AG10803 (cell line): ENCODE results near the gene GPSM1.

ENCODE experiments used
- DNase-seq: peaks from one replicate; pipeline ENCODE4 v3.0.0; 2010; ENCODE audit warnings: low read depth
- H3K4me3 ChIP-seq: 2 replicates; pipeline ENCODE4 v1.5.1; 2011; ENCODE audit warnings: mild to moderate bottlenecking, low read length, control low read depth
- TF ChIP-seq, protein P1 (sequence below): conservative IDR thresholded peaks from 2 replicates; pipeline ENCODE4 v1.5.1; 2011; ENCODE audit warnings: mild to moderate bottlenecking, low read length, control low read depth, inconsistent platforms

Gene GPSM1

DNA sequence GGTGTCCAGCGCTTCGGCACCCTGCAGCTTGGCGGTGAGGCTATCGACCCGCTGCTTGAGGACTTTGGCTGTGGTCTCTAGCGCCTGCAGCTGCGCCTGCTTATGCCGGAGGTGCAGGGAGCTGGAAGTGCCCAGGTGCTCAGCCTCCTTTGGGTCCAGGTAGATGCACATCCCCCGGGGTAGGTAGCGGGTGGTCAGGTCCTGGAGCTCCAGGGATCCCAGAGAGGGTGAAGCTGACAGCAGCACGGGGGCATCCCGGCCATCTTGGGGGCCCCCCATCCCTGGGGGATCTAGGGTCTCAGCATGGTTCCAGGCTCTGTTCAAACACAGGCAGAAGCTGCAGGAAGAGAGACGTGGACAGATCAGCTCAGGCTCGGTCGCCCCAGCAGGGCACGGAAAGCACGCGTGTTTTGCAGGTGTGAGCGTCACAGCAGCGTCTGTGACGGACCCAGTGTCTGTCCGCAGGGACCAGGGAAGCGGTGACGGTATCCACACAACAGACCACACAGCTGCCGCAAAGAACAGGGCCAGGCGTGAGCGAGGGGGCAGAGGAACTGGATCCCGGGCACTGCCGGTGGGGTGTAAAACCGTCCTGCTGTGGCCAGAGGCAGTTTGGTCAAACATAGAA is 40.9 kb upstream of the GPSM1 start:
- TF ChIP-seq, protein P1, sequence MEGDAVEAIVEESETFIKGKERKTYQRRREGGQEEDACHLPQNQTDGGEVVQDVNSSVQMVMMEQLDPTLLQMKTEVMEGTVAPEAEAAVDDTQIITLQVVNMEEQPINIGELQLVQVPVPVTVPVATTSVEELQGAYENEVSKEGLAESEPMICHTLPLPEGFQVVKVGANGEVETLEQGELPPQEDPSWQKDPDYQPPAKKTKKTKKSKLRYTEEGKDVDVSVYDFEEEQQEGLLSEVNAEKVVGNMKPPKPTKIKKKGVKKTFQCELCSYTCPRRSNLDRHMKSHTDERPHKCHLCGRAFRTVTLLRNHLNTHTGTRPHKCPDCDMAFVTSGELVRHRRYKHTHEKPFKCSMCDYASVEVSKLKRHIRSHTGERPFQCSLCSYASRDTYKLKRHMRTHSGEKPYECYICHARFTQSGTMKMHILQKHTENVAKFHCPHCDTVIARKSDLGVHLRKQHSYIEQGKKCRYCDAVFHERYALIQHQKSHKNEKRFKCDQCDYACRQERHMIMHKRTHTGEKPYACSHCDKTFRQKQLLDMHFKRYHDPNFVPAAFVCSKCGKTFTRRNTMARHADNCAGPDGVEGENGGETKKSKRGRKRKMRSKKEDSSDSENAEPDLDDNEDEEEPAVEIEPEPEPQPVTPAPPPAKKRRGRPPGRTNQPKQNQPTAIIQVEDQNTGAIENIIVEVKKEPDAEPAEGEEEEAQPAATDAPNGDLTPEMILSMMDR = no peak
- no peak overlapping the region for H3K4me3 ChIP-seq

DNA sequence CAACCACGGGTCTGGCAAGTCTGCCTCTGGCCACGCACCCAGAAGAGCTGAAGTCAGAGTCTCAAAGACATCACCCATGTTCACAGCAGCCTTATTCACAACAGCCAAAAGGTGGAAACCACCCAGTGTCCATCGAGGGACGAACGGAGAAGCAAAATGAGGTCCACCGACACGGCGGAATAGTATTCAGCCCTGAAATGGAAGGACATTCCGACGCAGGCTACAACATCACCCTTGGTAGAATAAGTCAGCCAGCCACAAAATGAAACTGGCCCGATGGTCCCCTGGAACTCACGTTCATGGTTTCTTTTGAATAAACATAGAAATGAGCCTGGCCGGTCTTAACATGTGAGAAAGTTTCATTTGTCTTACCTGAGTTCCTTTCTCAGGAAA is 40.4 kb upstream of the GPSM1 start:
- TF ChIP-seq, protein P1 = no peak

More for the DNA sequence above, 40.9 kb upstream of the GPSM1 start:
- no peak for DNase-seq

GRCh38 chr9:136287960-136288753 is 39.2 kb upstream of the GPSM1 start:
- no peak overlapping the region for H3K4me3 ChIP-seq
- TF ChIP-seq, protein P1 = no peak
- DNase-seq = no peak

More for the DNA sequence above, 40.4 kb upstream of the GPSM1 start:
- no peak overlapping the region for H3K4me3 ChIP-seq
- DNase-seq = no peak

GRCh38 chr9:136289651-136290507 is 37.5 kb upstream of the GPSM1 start:
- TF ChIP-seq, protein P1 = no peak
- H3K4me3 ChIP-seq = no peak overlapping the region
- no peak for DNase-seq

GRCh38 chr9:136290508-136291000 is 36.8 kb upstream of the GPSM1 start:
- DNase-seq = no peak
- TF ChIP-seq, protein P1 = no peak
- H3K4me3 ChIP-seq = no peak overlapping the region

DNA sequence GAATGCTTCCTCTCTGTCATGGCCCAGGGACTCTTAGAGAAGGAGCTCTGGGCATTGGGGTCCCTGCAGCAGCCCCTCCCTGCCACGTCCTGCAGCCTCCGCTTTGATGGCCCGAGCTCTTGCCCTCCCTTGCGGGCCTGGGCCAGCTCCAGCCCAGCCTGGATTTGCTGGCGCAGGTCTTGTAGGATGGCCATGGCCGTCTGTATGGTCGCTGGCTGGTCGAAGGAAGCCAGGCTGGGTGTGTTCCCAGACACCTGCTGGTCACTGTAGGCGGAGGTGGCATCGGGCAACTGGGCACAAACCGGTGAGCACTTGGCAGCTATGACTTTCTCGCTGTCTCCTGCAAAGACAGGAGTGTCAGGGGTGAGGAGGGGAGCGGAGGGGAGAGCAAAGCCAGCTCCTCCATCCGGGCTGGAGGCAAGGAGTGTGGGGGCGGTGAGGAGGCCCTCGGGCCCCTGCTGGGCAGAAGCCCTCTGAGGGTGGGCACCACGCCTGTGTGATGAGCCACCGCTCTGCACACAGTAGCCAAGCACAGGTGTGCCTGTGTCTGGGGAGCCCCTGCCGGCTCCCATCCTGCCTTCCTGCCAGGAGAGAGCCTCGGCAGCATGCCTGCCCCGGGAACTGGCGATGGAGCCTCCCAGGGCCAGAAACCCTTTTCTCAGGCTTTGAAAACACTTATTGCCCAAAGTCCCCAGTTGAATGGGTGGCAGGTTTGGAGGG is 35.9 kb upstream of the GPSM1 start:
- DNase-seq = no peak
- TF ChIP-seq, protein P1 = no peak
- no peak overlapping the region for H3K4me3 ChIP-seq
